ENCODE data around the gene BRINP1.

BRINP1 gene

GRCh38 chr9:119264165-119264564, 105.1 kb downstream of the BRINP1 start:
- Histone ChIP-seq H3K79me2 (ENCODE audit: insufficient read depth, low read length) (no peaks in the 10 kb centered on the region), H3K4me3 (ENCODE audit: low read length, poor library complexity, severe bottlenecking) (no peak overlapping the region), H4K20me1 (ENCODE audit: insufficient read depth, low read length, poor library complexity, severe bottlenecking) (no peaks in the 10 kb centered on the region), H3K9ac (ENCODE audit: low read depth, low read length, poor library complexity, severe bottlenecking) (no peak overlapping the region), H3K27me3 (ENCODE audit: insufficient read depth, low read length, poor library complexity, severe bottlenecking) (no peaks in the 10 kb centered on the region), H3F3A (ENCODE audit: low read depth) (no peaks in the 10 kb centered on the region), H3K36me3 (ENCODE audit: insufficient read depth, low read length) (no peaks in the 10 kb centered on the region), H2AFZ (ENCODE audit: low read length) (no peak overlapping the region), H3K9me3 (ENCODE audit: insufficient read depth, low read depth, low read length) (no peaks in the 10 kb centered on the region), H3K9me2 (replicated peaks; ENCODE audit: low read depth, low read length) (no peaks in the 10 kb centered on the region), H3K4me1 (ENCODE audit: insufficient read depth, low read length, poor library complexity, severe bottlenecking) (no peaks in the 10 kb centered on the region), H3K4me2 (ENCODE audit: low read depth, low read length, poor library complexity, severe bottlenecking) (no peak overlapping the region)
- TF ChIP-seq, protein P1, sequence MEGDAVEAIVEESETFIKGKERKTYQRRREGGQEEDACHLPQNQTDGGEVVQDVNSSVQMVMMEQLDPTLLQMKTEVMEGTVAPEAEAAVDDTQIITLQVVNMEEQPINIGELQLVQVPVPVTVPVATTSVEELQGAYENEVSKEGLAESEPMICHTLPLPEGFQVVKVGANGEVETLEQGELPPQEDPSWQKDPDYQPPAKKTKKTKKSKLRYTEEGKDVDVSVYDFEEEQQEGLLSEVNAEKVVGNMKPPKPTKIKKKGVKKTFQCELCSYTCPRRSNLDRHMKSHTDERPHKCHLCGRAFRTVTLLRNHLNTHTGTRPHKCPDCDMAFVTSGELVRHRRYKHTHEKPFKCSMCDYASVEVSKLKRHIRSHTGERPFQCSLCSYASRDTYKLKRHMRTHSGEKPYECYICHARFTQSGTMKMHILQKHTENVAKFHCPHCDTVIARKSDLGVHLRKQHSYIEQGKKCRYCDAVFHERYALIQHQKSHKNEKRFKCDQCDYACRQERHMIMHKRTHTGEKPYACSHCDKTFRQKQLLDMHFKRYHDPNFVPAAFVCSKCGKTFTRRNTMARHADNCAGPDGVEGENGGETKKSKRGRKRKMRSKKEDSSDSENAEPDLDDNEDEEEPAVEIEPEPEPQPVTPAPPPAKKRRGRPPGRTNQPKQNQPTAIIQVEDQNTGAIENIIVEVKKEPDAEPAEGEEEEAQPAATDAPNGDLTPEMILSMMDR (conservative IDR thresholded peaks at IDR 0.05; ENCODE audit: low read length), result no peak
- TF ChIP-seq EZH2phosphoT487 (IDR thresholded peaks at IDR 0.05; ENCODE audit: borderline replicate concordance), result no peak

GRCh38 chr9:119257592-119257991, 111.6 kb downstream of the BRINP1 start:
- Histone ChIP-seq H3K79me2 (ENCODE audit: insufficient read depth, low read length) (no peaks in the 10 kb centered on the region), H3K9me3 (ENCODE audit: insufficient read depth, low read depth, low read length) (no peaks in the 10 kb centered on the region), H3K4me1 (ENCODE audit: insufficient read depth, low read length, poor library complexity, severe bottlenecking) (no peaks in the 10 kb centered on the region), H3K9me2 (replicated peaks; ENCODE audit: low read depth, low read length) (no peaks in the 10 kb centered on the region), H3K36me3 (ENCODE audit: insufficient read depth, low read length) (no peaks in the 10 kb centered on the region), H2AFZ (ENCODE audit: low read length) (no peak overlapping the region), H3K4me2 (ENCODE audit: low read depth, low read length, poor library complexity, severe bottlenecking) (no peak overlapping the region), H3K4me3 (ENCODE audit: low read length, poor library complexity, severe bottlenecking) (no peak overlapping the region), H3K9ac (ENCODE audit: low read depth, low read length, poor library complexity, severe bottlenecking) (no peak overlapping the region), H3F3A (ENCODE audit: low read depth) (no peaks in the 10 kb centered on the region), H3K27me3 (ENCODE audit: insufficient read depth, low read length, poor library complexity, severe bottlenecking) (no peaks in the 10 kb centered on the region), H4K20me1 (ENCODE audit: insufficient read depth, low read length, poor library complexity, severe bottlenecking) (no peaks in the 10 kb centered on the region)
- TF ChIP-seq EZH2phosphoT487 (IDR thresholded peaks at IDR 0.05; ENCODE audit: borderline replicate concordance), result no peak
- TF ChIP-seq, protein P1 (conservative IDR thresholded peaks at IDR 0.05; ENCODE audit: low read length), result no peak

DNA sequence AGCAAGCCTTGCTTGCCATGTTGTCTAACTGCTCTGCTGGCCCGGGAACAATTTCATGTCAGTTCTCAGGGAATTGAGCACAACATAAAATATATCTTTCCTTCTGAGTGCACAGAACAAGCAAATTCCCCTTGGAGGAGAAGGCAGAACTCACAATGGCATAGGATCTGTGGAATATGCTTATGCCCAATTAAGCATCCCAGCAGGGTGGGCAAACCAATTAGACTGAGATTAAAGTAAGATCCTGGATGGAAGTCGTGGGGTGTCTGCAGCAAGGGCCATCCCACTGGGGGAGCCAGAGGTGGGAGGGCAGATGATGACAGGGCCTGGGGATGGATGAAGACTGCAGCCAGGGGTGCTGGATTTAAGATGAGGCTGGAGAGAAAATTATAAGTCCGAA, 114.1 kb downstream of the BRINP1 start:
- no peaks in the 10 kb centered on the region for H3K79me2 ChIP-seq (ENCODE audit: insufficient read depth, low read length)
- TF ChIP-seq, protein P1 (conservative IDR thresholded peaks at IDR 0.05; ENCODE audit: low read length), result no peak
- TF ChIP-seq EZH2phosphoT487 (IDR thresholded peaks at IDR 0.05; ENCODE audit: borderline replicate concordance), result no peak

More for the DNA sequence above, 114.1 kb downstream of the BRINP1 start:
- Histone ChIP-seq H3K27me3 (ENCODE audit: insufficient read depth, low read length, poor library complexity, severe bottlenecking) (no peaks in the 10 kb centered on the region), H3K36me3 (ENCODE audit: insufficient read depth, low read length) (no peaks in the 10 kb centered on the region), H3K4me1 (ENCODE audit: insufficient read depth, low read length, poor library complexity, severe bottlenecking) (no peaks in the 10 kb centered on the region), H2AFZ (ENCODE audit: low read length) (no peak overlapping the region), H3K9me2 (replicated peaks; ENCODE audit: low read depth, low read length) (no peaks in the 10 kb centered on the region), H3F3A (ENCODE audit: low read depth) (no peaks in the 10 kb centered on the region), H3K4me2 (ENCODE audit: low read depth, low read length, poor library complexity, severe bottlenecking) (no peak overlapping the region), H4K20me1 (ENCODE audit: insufficient read depth, low read length, poor library complexity, severe bottlenecking) (no peaks in the 10 kb centered on the region), H3K9me3 (ENCODE audit: insufficient read depth, low read depth, low read length) (no peaks in the 10 kb centered on the region), H3K4me3 (ENCODE audit: low read length, poor library complexity, severe bottlenecking) (no peak overlapping the region), H3K9ac (ENCODE audit: low read depth, low read length, poor library complexity, severe bottlenecking) (no peak overlapping the region)
